HepG2 (cell line): Measurements from ENCODE around the gene TLN1. TPM values are rescaled to one million over a fixed set of nuclear protein-coding genes. Genes with fewer than 3 reads are reported as not detected.

Experiments
- ATAC-seq: fragments of 200-7000 bp; cut with Tn5 transposase; 3 replicates; pipeline ENCODE4 v1.9.1; 2020; ENCODE audit warnings: mild to moderate bottlenecking, moderate library complexity
- BruUV-seq: library from RNA; stranded (reverse); fragments of 400-500 nt; replicated peaks from 2 replicates; lab custom pipeline; 2021; lab: Mats Ljungman, UMichigan
- CTCF ChIA-PET: fragments of 300-600 bp; formaldehyde crosslinking; extraction: SDS; loops from one replicate; lab custom pipeline; 2021; ENCODE audit warnings: low total read pairs, inconsistent platforms, low intra/inter-chr PET ratio; lab: Yijun Ruan, JAX
- POLR2A ChIA-PET: fragments of 350-600 bp; sonication (Branson Sonifier 250); formaldehyde crosslinking; loops from one replicate; lab custom pipeline; 2020; ENCODE audit warnings: antibody characterized with exemption, inconsistent platforms; lab: Yijun Ruan, JAX
- DNase-seq: peaks from one replicate; pipeline ENCODE4 v3.0.0-alpha.2; 2015; ENCODE audit warnings: low spot score
- FAIRE-seq: peaks from 3 replicates; lab custom pipeline; 2011; peaks lifted over from hg19 to GRCh38; lab: Jason Lieb, UNC
- H2AFZ ChIP-seq: one replicate; pipeline ENCODE4 v1.6.1; 2011; ENCODE audit warnings: low read length, inconsistent platforms
- H3K27ac ChIP-seq: fragments of 300-600 bp; 3 replicates; pipeline ENCODE4 v1.8.0; 2011; ENCODE audit warnings: mixed run types, mild to moderate bottlenecking, mixed read lengths, low read length, inconsistent platforms; ENCODE audit not compliant: insufficient read depth; ENCODE audit errors: extremely low read length
- H3K27me3 ChIP-seq, 2 experiments: fragments of 200-600 bp in 1 of 2; 2 replicates in 1 of 2; 3 replicates in 1 of 2; pipeline versions ENCODE4 v1.6.0 to v1.8.0; 2011; ENCODE audit warnings: low read length in 2 of 2, mild to moderate bottlenecking in 2 of 2, moderate library complexity in 2 of 2, inconsistent platforms in 1 of 2; ENCODE audit not compliant: insufficient read depth in 2 of 2, control insufficient read depth in 1 of 2
- H3K36me3 ChIP-seq, 2 experiments: fragments of 200-600 bp in 1 of 2; replicated peaks in 1 of 2; 2 replicates in 1 of 2; 3 replicates in 1 of 2; pipeline versions ENCODE4 v1.5.1 to v1.8.0; 2011; ENCODE audit warnings: low read length in 2 of 2, inconsistent platforms in 1 of 2; ENCODE audit not compliant: insufficient read depth in 2 of 2, control insufficient read depth in 1 of 2
- H3K4me1 ChIP-seq: 2 replicates; pipeline ENCODE4 v1.5.1; 2012; ENCODE audit warnings: low read length, inconsistent platforms; ENCODE audit not compliant: insufficient read depth
- H3K4me2 ChIP-seq: 2 replicates; pipeline ENCODE4 v1.6.0; 2011; ENCODE audit warnings: low read depth, low read length, inconsistent platforms
- H3K4me3 ChIP-seq, 3 experiments: fragments of 200-600 bp in 1 of 3; sonication (generic), shearing (Covaris generic) in 1 of 3; replicated peaks in 1 of 3; 2 replicates each; pipeline ENCODE4 v1.5.1; 2011 to 2016; ENCODE audit warnings: low read length in 3 of 3, inconsistent platforms in 2 of 3, low read depth in 2 of 3, mild to moderate bottlenecking in 2 of 3, control low read depth in 1 of 3, mixed read lengths in 1 of 3; ENCODE audit not compliant: insufficient read depth in 1 of 3
- H3K79me2 ChIP-seq: one replicate; pipeline ENCODE4 v1.6.1; 2011; ENCODE audit warnings: low read length, inconsistent platforms; ENCODE audit not compliant: insufficient read depth
- H3K9ac ChIP-seq: 2 replicates; pipeline ENCODE4 v1.6.0; 2011; ENCODE audit warnings: mild to moderate bottlenecking, low read depth, low read length, inconsistent platforms; ENCODE audit not compliant: insufficient read depth
- H3K9me3 ChIP-seq: 2 replicates; pipeline ENCODE4 v1.5.1; 2012; ENCODE audit warnings: mild to moderate bottlenecking, low read length
- H4K20me1 ChIP-seq: 2 replicates; pipeline ENCODE4 v1.6.0; 2011; ENCODE audit warnings: inconsistent platforms, mild to moderate bottlenecking, low read length, moderate library complexity; ENCODE audit not compliant: insufficient read depth
- CHCHD3 ChIP-seq: sonication (generic); formaldehyde crosslinking; IDR thresholded peaks from 2 replicates; pipeline ENCODE4 v1.8.0; 2022; ENCODE audit warnings: mild to moderate bottlenecking, missing genetic modification reagents, moderate library complexity
- ESRRA ChIP-seq: sonication (generic); formaldehyde crosslinking; IDR thresholded peaks from 2 replicates; pipeline ENCODE4 v1.5.1; 2020; ENCODE audit warnings: mild to moderate bottlenecking, low read depth, missing genetic modification reagents
- FOXO4 ChIP-seq: sonication (generic); formaldehyde crosslinking; conservative IDR thresholded peaks from 2 replicates; pipeline ENCODE4 v1.8.1; 2023; ENCODE audit warnings: missing genetic modification reagents
- GABPA ChIP-seq, 2 experiments: IDR thresholded peaks; 2 replicates each; pipeline ENCODE4 v1.6.1; 2011 to 2016; ENCODE audit warnings: low read depth in 2 of 2, low read length in 1 of 2, missing biosample characterization in 1 of 2, missing genetic modification characterization in 1 of 2
- HNF4G ChIP-seq, 2 experiments: sonication (generic) in 1 of 2; formaldehyde crosslinking in 1 of 2; IDR thresholded peaks; 2 replicates each; pipeline versions ENCODE4 v1.4.0 to v1.6.1; 2011 to 2020; ENCODE audit warnings: borderline replicate concordance in 2 of 2, low read depth in 2 of 2, mild to moderate bottlenecking in 2 of 2, low read length in 1 of 2, missing genetic modification reagents in 1 of 2, moderate library complexity in 1 of 2
- JDP2 ChIP-seq: sonication (generic); formaldehyde crosslinking; IDR thresholded peaks from 2 replicates; pipeline ENCODE4 v1.8.1; 2022; ENCODE audit warnings: missing genetic modification reagents, borderline replicate concordance
- NFATC3 ChIP-seq: sonication (generic); formaldehyde crosslinking; IDR thresholded peaks from 2 replicates; pipeline ENCODE4 v1.5.1; 2020; ENCODE audit warnings: mild to moderate bottlenecking, missing genetic modification reagents
- NR1H2 ChIP-seq: sonication (generic); formaldehyde crosslinking; IDR thresholded peaks from 2 replicates; pipeline ENCODE4 v1.8.1; 2022; ENCODE audit warnings: low read depth, missing genetic modification reagents, borderline replicate concordance
- PITX1 ChIP-seq: sonication (generic); formaldehyde crosslinking; IDR thresholded peaks from 2 replicates; pipeline ENCODE4 v1.5.1; 2020; ENCODE audit warnings: mild to moderate bottlenecking, missing genetic modification reagents
- ZBTB21 ChIP-seq: sonication (generic); formaldehyde crosslinking; IDR thresholded peaks from 2 replicates; pipeline ENCODE4 v1.4.0; 2020; ENCODE audit warnings: missing genetic modification reagents
- ZFP82 ChIP-seq: sonication (generic); formaldehyde crosslinking; IDR thresholded peaks from 2 replicates; pipeline ENCODE4 v1.5.1; 2020; ENCODE audit warnings: mild to moderate bottlenecking, missing genetic modification reagents, borderline replicate concordance
- ZNF256 ChIP-seq: sonication (generic); formaldehyde crosslinking; conservative IDR thresholded peaks from 2 replicates; pipeline ENCODE4 v1.4.0; 2020; ENCODE audit warnings: missing genetic modification reagents
- ZNF639 ChIP-seq: conservative IDR thresholded peaks from 2 replicates; pipeline ENCODE4 v1.6.1; 2018; ENCODE audit warnings: missing genetic modification reagents
- WGBS: methylation state at CpG from one replicate; pipeline ENCODE4 v1.1.6; 2017; ENCODE audit warnings: low lambda C conversion rate; 5-methylcytosine and 5-hydroxymethylcytosine counted together
- in situ Hi-C: cut with HindIII; loops from 2 replicates; pipeline ENCODE4 v1.10.0; 2017; ENCODE audit warnings: low pct_unique_long_range_greater_than_20kb; ENCODE audit not compliant: extremely low pct_ligation_motif_present
- intact Hi-C: fragments of 100-400 bp; cut with micrococcal nuclease; formaldehyde crosslinking; loops from one replicate; pipeline ENCODE4 v1.10.0; 2022; ENCODE audit not compliant: unreplicated experiment
- polyA plus RNA-seq, 8 experiments: library from polyadenylated mRNA; depleted of rRNA in 3 of 8; stranded (reverse) in 7 of 8; unstranded in 1 of 8; fragments of >200 nt; fragmentation: Illumina TruSeq in 4 of 8; extraction: Trizol in 4 of 8; gene quantifications; 2 replicates each; pipeline versions ENCODE4 v1.2.1 to v1.2.3, GENCODE V29; 2011 to 2016; ENCODE audit warnings: low read depth in 4 of 8, missing spikeins in 1 of 8, mixed read lengths in 1 of 8; ENCODE audit not compliant: insufficient read depth in 1 of 8
- total RNA-seq, 5 experiments: library from RNA; depleted of rRNA; stranded (reverse); fragments of >200 nt; fragmentation: Illumina TruSeq; extraction: Trizol; gene quantifications; 2 replicates each; pipeline ENCODE4 v1.2.3, GENCODE V29; 2016; ENCODE audit warnings: low read depth in 1 of 5

The TLN1 gene
- total and polyA plus RNA-seq, 2 of the 13 experiments (the other 11 are each of a cell fraction or from before 2014, with no cell fraction given), result 35.2 to 51.8 TPM

- TF ChIP-seq CHCHD3, result no peak
- no peak for TF ChIP-seq NR1H2 (CRISPR knock-in tag)
Observed at GRCh38 chr9:35687972-35688557, 43.9 kb downstream of the TLN1 start (continued).

- H3K4me2 ChIP-seq, result no peak overlapping the region
- no peak for FAIRE-seq
- POLR2A ChIA-PET, result interaction anchor here (0.7 to 6.1 kb wide), 4 partner anchors 8 to 28 kb away, joined by 3 to 68 read pairs (median 9); partner anchors contain the start of genes CCDC107 and RMRP
Observed at GRCh38 chr9:35687306-35687705, 44.7 kb downstream of the TLN1 start.

More at GRCh38 chr9:35687306-35687705, 44.7 kb downstream of the TLN1 start:
- Histone ChIP-seq H3K9me3 (no peaks in the 10 kb centered on the region), H3K79me2 (no peaks in the 10 kb centered on the region), H2AFZ (no peak overlapping the region), H3K4me1 (peaks cover 63% of the 10 kb centered on the region), H3K9ac (no peak overlapping the region), H3K36me3 (no peaks in the 10 kb centered on the region), H4K20me1 (no peaks in the 10 kb centered on the region), H3K27ac (no peak overlapping the region), H3K4me3 (no peak overlapping the region), H3K27me3 (no peaks in the 10 kb centered on the region)
- CTCF ChIA-PET, result no interaction called here
- 75% methylated on average over 2 of the region's 2 CpGs for WGBS
- intact Hi-C loops, result no loop called here
- no peak for ATAC-seq
- no peak for TF ChIP-seq ESRRA (CRISPR knock-in tag)
- no peak for TF ChIP-seq FOXO4 (CRISPR knock-in tag)
- no peak for TF ChIP-seq PITX1 (CRISPR knock-in tag)
- TF ChIP-seq ZBTB21 (CRISPR knock-in tag), result no peak
- TF ChIP-seq HNF4G (IDR thresholded peaks at IDR 0.05; ENCODE audit: borderline replicate concordance, low read depth, low read length), result no peak
- TF ChIP-seq HNF4G (CRISPR knock-in tag; IDR thresholded peaks at IDR 0.05; ENCODE audit: borderline replicate concordance, low read depth), result no peak
- no peak for TF ChIP-seq ZFP82
- no peak for TF ChIP-seq GABPA (IDR thresholded peaks at IDR 0.05; ENCODE audit: low read depth, low read length)
- TF ChIP-seq GABPA (CRISPR knock-in tag; IDR thresholded peaks at IDR 0.05; ENCODE audit: low read depth), result no peak
- no peak for TF ChIP-seq JDP2 (CRISPR knock-in tag)
- no peak for TF ChIP-seq ZNF639 (CRISPR knock-in tag)
- TF ChIP-seq NFATC3 (CRISPR knock-in tag), result no peak
- TF ChIP-seq ZNF256 (CRISPR knock-in tag), result no peak
- peak; percentile 27 for DNase-seq
- in situ Hi-C loops, result no loop called here
- BruUV-seq, result no TSS peak
